ENCODE data around the gene TMIGD3.

TMIGD3 gene

DNA sequence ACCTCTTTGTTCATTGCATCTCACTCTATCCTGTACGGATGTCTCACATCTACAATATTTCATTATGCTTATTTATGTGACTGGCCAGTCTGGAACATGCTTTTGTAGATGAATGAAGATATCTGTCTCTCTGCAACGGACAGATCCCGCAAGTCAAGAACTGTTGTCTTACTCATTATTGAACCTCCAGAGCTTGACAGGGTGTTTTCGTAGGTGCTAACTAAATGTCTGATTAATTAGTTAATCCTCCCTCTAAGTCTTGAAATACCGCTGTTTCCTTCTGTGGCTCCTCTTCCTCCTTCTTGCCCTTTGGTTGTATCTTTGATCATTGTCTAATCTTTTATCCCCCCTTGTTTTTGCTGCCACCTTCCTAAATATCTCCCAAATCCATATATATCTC, 32.8 kb downstream of the TMIGD3 start:
- no peak overlapping the region for H3K4me3 ChIP-seq (ENCODE audit: low read depth, low read length)
- TF ChIP-seq, protein P1, sequence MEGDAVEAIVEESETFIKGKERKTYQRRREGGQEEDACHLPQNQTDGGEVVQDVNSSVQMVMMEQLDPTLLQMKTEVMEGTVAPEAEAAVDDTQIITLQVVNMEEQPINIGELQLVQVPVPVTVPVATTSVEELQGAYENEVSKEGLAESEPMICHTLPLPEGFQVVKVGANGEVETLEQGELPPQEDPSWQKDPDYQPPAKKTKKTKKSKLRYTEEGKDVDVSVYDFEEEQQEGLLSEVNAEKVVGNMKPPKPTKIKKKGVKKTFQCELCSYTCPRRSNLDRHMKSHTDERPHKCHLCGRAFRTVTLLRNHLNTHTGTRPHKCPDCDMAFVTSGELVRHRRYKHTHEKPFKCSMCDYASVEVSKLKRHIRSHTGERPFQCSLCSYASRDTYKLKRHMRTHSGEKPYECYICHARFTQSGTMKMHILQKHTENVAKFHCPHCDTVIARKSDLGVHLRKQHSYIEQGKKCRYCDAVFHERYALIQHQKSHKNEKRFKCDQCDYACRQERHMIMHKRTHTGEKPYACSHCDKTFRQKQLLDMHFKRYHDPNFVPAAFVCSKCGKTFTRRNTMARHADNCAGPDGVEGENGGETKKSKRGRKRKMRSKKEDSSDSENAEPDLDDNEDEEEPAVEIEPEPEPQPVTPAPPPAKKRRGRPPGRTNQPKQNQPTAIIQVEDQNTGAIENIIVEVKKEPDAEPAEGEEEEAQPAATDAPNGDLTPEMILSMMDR (IDR thresholded peaks at IDR 0.05; ENCODE audit: low read depth, low read length, missing control alignments) = no peak
- in situ Hi-C loops (cut with HindIII; ENCODE audit: low sequenced_read_pairs) = no loop called here
- no peak for DNase-seq (ENCODE audit: low read depth)

DNA sequence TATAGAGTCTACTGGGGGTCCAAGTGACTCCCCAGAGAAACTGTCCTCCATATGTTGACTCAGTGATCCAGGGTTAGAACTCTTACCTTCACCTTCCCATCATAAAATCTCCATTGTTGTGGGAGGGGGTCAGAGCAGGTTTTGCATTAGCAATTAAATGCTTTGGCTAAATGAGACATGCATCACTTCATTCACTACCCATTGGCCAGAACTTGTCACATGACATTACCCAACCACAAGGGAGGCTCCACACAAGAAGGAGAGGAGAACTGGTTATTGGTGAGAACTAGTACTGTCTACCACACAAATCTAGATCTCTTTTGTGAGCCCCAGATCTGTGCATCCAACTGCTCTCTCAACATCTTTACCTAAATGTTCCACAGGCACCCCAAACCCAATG, 33.9 kb downstream of the TMIGD3 start:
- in situ Hi-C loops (cut with HindIII; ENCODE audit: low sequenced_read_pairs) = no loop called here
- H3K4me3 ChIP-seq (ENCODE audit: low read depth, low read length) = no peak overlapping the region
- TF ChIP-seq, protein P1 (IDR thresholded peaks at IDR 0.05; ENCODE audit: low read depth, low read length, missing control alignments) = no peak
- DNase-seq (ENCODE audit: low read depth) = no peak

DNA sequence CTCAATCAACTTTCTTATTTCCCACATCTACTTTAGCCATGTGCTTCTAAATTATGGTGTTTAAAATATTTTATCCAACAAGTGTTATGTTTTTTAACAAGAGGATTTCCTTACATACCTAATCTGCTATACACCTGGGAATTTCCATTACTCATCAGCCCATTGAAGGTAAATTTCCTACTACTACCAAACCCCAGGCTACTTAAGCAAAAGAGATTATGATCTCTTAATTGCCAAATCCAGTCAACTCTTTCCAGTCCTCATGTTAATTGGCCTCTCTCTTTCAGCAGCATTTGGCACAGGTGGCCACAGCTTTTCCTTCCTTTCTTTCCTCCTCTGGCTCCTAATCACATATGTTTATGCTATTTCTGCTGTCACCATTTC, 34.7 kb downstream of the TMIGD3 start:
- DNase-seq (ENCODE audit: low read depth) = no peak
- in situ Hi-C loops (cut with HindIII; ENCODE audit: low sequenced_read_pairs) = no loop called here
- TF ChIP-seq, protein P1 (IDR thresholded peaks at IDR 0.05; ENCODE audit: low read depth, low read length, missing control alignments) = no peak
- H3K4me3 ChIP-seq (ENCODE audit: low read depth, low read length) = no peak overlapping the region

GRCh38 chr1:111467865-111468716, 35.3 kb downstream of the TMIGD3 start:
- TF ChIP-seq, protein P1 (IDR thresholded peaks at IDR 0.05; ENCODE audit: low read depth, low read length, missing control alignments) = no peak
- in situ Hi-C loops (cut with HindIII; ENCODE audit: low sequenced_read_pairs) = no loop called here
- H3K4me3 ChIP-seq (ENCODE audit: low read depth, low read length) = no peak overlapping the region
- DNase-seq (ENCODE audit: low read depth) = no peak

GRCh38 chr1:111466480-111466879, 37.0 kb downstream of the TMIGD3 start:
- in situ Hi-C loops (cut with HindIII; ENCODE audit: low sequenced_read_pairs) = no loop called here
- no peak overlapping the region for H3K4me3 ChIP-seq (ENCODE audit: low read depth, low read length)
- DNase-seq (ENCODE audit: low read depth) = no peak
- TF ChIP-seq, protein P1 (IDR thresholded peaks at IDR 0.05; ENCODE audit: low read depth, low read length, missing control alignments) = no peak

- DNase-seq (ENCODE audit: low read depth) = no peak
- in situ Hi-C loops (cut with HindIII; ENCODE audit: low sequenced_read_pairs) = no loop called here
- TF ChIP-seq, protein P1 (IDR thresholded peaks at IDR 0.05; ENCODE audit: low read depth, low read length, missing control alignments) = no peak
- no peak overlapping the region for H3K4me3 ChIP-seq (ENCODE audit: low read depth, low read length)
Measured at GRCh38 chr1:111465754-111466153, 37.7 kb downstream of the TMIGD3 start.
